Ascending aorta (tissue), 2 donors: ENCODE data around the gene OR51F2. TPM values are rescaled to one million over a fixed set of nuclear protein-coding genes. Genes with fewer than 3 reads are reported as not detected.

Experiments
- DNase-seq, 2 donors: peaks; one replicate each; pipeline ENCODE4 v3.0.0-alpha.2; 2019; ENCODE audit warnings: low spot score in 2 of 2
- H3K27ac ChIP-seq, 2 donors: fragments of 200-600 bp; sonication (generic); one replicate each; pipeline ENCODE4 v1.5.1; 2016 to 2017; ENCODE audit warnings: mild to moderate bottlenecking in 1 of 2
- H3K27me3 ChIP-seq: fragments of 200-600 bp; sonication (generic); one replicate; pipeline ENCODE4 v1.5.1; 2017
- H3K36me3 ChIP-seq, 2 donors: fragments of 200-600 bp; sonication (generic); one replicate each; pipeline ENCODE4 v1.5.1; 2016
- H3K4me1 ChIP-seq, 2 donors: fragments of 200-600 bp; sonication (generic); one replicate each; pipeline ENCODE4 v1.5.1; 2016 to 2017; ENCODE audit warnings: mild to moderate bottlenecking in 1 of 2
- H3K4me3 ChIP-seq, 2 donors: fragments of 200-600 bp; sonication (generic); one replicate each; pipeline ENCODE4 v1.5.1; 2016 to 2017; ENCODE audit warnings: mild to moderate bottlenecking in 1 of 2
- H3K9me3 ChIP-seq, 2 donors: fragments of 200-600 bp; sonication (generic); one replicate each; pipeline ENCODE4 v1.5.1; 2016
- intact Hi-C: fragments of 100-400 bp; cut with DNase I; formaldehyde crosslinking; loops from one replicate; pipeline ENCODE4 v1.15.1; 2023
- total RNA-seq: library from RNA; depleted of rRNA; stranded (reverse); fragments of >200 nt; gene quantifications from one replicate; pipeline ENCODE4 v1.1.0, GENCODE V29; 2016
- TF ChIP-seq, protein P1 (sequence below), 3 experiments: fragments of 200-600 bp in 2 of 3; fragments of 450-650 bp in 1 of 3; sonication (generic) in 2 of 3; IDR thresholded peaks; one replicate each; pipeline ENCODE4 v1.5.1; 2016 to 2019; ENCODE audit warnings: antibody characterized with exemption in 3 of 3, mild to moderate bottlenecking in 1 of 3, moderate library complexity in 1 of 3

Gene OR51F2
- total RNA-seq, 1 donor from 2014 or later, result not detected

DNA sequence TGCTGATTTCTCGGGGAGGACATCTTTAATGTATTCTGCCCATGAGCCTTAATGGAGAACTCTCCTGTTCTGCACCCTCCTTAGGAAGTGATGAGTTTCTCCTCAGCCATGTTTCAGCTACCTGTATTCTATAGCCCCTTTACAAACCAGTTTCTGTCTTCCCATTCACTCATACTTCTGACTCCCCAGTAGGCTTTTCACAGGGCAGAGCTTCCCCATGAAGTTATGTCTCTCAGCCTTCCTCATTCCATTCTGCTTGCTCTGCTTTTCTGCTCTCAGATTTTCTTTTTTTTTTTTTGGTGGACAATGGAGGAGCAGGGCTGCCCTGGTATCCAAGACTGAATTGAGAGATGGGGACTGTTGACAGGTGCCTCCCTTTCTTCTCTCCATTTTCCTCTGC, 12.6 kb upstream of the OR51F2 start:
- Histone ChIP-seq H3K27ac (no peak overlapping the region), H3K27me3 (no peaks in the 10 kb centered on the region), H3K36me3 (no peaks in the 10 kb centered on the region), H3K4me1 (no peaks in the 10 kb centered on the region), H3K9me3 (no peaks in the 10 kb centered on the region), H3K4me3 (no peak overlapping the region)
- intact Hi-C loops, result no loop called here
- TF ChIP-seq, protein P1, sequence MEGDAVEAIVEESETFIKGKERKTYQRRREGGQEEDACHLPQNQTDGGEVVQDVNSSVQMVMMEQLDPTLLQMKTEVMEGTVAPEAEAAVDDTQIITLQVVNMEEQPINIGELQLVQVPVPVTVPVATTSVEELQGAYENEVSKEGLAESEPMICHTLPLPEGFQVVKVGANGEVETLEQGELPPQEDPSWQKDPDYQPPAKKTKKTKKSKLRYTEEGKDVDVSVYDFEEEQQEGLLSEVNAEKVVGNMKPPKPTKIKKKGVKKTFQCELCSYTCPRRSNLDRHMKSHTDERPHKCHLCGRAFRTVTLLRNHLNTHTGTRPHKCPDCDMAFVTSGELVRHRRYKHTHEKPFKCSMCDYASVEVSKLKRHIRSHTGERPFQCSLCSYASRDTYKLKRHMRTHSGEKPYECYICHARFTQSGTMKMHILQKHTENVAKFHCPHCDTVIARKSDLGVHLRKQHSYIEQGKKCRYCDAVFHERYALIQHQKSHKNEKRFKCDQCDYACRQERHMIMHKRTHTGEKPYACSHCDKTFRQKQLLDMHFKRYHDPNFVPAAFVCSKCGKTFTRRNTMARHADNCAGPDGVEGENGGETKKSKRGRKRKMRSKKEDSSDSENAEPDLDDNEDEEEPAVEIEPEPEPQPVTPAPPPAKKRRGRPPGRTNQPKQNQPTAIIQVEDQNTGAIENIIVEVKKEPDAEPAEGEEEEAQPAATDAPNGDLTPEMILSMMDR (IDR thresholded peaks at IDR 0.05), result no peak
- DNase-seq, result no peak

DNA sequence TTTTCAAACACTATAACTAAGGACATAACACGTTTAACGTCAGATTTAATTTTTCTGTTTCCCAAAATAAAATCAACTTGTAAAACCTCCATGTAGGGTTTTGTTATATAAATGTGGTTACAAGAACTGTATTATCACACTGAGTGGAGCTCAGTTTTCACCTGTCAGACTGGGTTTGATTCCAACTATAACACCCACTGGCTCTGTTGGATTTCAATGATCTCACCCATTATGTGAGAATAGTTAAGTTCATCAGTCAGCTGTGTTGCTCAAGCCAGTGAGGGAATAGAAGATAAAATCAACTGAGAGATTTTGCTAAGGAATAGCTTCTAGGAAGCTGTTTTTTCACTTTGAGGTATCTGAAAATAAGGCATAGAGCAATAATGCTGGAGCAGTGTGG, 11.9 kb upstream of the OR51F2 start:
- H3K27me3 ChIP-seq, result no peaks in the 10 kb centered on the region
- intact Hi-C loops, result no loop called here
- no peak overlapping the region for H3K4me3 ChIP-seq
- TF ChIP-seq, protein P1 (IDR thresholded peaks at IDR 0.05), result no peak
- H3K27ac ChIP-seq, result no peak overlapping the region
- DNase-seq, result no peak
- no peaks in the 10 kb centered on the region for H3K4me1 ChIP-seq
- H3K9me3 ChIP-seq, result no peaks in the 10 kb centered on the region
- H3K36me3 ChIP-seq, result no peaks in the 10 kb centered on the region

DNA sequence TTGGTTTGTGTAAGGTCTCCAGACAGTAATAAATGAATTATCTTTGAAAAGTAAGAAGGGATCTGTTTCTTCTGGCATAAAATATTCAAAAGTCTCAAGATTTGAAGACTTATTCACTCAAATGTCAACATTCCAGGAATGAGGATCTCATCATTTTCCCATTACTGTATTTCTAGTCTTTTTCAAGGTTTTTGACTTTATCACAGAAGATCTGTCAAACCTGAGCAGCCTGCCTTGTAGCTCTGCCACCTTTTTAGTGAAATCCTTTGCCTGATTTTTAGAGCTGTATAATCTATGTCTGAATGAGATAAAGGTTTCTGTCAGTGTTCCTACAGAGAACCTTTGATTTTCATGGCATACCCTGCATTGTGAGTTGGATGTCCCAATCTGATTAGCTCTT, 4.0 kb downstream of the OR51F2 start:
- TF ChIP-seq, protein P1 (IDR thresholded peaks at IDR 0.05), result no peak

DNA sequence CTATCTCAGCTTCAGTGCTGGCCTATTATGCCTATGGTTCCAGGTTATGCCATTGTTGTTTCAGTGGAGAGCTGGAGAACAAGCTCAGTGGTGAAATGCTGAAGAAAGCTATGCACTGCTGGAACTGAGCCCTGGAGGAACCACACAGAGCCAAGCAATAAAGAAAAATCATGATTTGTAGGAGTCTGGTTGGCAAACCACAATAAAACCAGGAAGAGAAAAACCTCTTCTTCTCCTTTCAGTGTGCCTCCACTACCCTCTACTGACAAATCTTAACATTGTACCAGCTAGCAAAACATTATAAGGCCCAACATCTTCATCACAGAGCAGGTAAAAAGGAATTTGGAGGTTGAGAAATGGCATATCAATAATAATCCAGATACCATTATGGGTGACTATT, 5.3 kb downstream of the OR51F2 start:
- H3K4me3 ChIP-seq, result no peak overlapping the region
- no peak overlapping the region for H3K27ac ChIP-seq
- TF ChIP-seq, protein P1 (IDR thresholded peaks at IDR 0.05), result no peak
- no peaks in the 10 kb centered on the region for H3K36me3 ChIP-seq
- no peak for DNase-seq
- H3K9me3 ChIP-seq, result no peaks in the 10 kb centered on the region
- H3K4me1 ChIP-seq, result no peaks in the 10 kb centered on the region
- intact Hi-C loops, result no loop called here
- no peaks in the 10 kb centered on the region for H3K27me3 ChIP-seq

More for the DNA sequence above, 4.0 kb downstream of the OR51F2 start:
- DNase-seq, result no peak
- Histone ChIP-seq H3K36me3 (no peaks in the 10 kb centered on the region), H3K4me3 (no peak overlapping the region), H3K27ac (no peak overlapping the region), H3K9me3 (no peaks in the 10 kb centered on the region), H3K27me3 (no peaks in the 10 kb centered on the region), H3K4me1 (no peaks in the 10 kb centered on the region)
- intact Hi-C loops, result no loop called here

DNA sequence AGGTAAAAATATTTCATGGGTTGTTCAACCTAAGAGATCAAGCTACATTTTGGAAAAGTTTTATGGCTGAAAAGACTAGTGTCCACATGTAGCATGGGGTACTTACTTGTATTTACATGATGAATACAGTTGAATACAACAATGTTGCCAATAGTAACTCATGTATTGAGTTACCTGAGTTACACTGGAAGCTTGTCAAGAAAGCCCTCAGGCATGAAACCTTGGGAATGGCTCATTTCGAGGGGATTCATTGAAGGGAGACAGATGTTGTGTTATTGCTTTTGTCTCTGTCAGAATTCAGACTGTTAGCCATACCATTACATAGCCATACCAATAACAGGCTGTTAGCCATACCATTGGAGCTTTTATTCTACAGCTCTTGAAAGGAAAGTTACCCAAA, 9.2 kb downstream of the OR51F2 start:
- H3K9me3 ChIP-seq, result no peaks in the 10 kb centered on the region
- no peaks in the 10 kb centered on the region for H3K36me3 ChIP-seq
- no peak overlapping the region for H3K4me3 ChIP-seq
- TF ChIP-seq, protein P1 (IDR thresholded peaks at IDR 0.05), result no peak
- no peak for DNase-seq
- H3K27me3 ChIP-seq, result no peaks in the 10 kb centered on the region
- no peak overlapping the region for H3K27ac ChIP-seq
- intact Hi-C loops, result no loop called here
- no peaks in the 10 kb centered on the region for H3K4me1 ChIP-seq

DNA sequence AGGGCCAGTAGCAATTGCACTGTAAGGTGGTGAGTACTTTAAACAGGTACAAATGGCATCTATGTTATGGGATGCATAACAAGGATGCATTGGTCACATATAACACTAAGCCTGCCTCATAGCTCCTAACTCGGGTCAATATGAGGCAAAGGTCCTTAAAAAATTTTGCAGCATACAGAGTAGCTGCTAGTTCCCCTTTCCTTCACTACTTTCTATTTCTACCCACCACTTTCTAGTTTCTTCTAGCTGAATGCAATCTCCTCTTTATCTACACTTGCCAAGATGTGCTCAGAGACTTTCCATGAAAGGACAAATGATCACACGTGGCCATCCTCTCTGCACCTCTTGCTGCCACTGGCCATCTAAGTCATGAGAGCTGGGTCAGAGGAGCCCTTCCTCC, 9.8 kb downstream of the OR51F2 start:
- Histone ChIP-seq H3K9me3 (no peaks in the 10 kb centered on the region), H3K4me3 (no peak overlapping the region), H3K36me3 (no peaks in the 10 kb centered on the region), H3K27ac (no peak overlapping the region), H3K4me1 (no peaks in the 10 kb centered on the region), H3K27me3 (no peaks in the 10 kb centered on the region)
- intact Hi-C loops, result no loop called here
- TF ChIP-seq, protein P1 (IDR thresholded peaks at IDR 0.05), result no peak
- DNase-seq, result no peak
